Activated naive CD8-positive, alpha-beta T cell treated with anti-CD3 and anti-CD28 coated beads, Interleukin-2, amount 50 U/mL, for 24 hours (primary cell): ENCODE results near the gene ACP4.
"Not testable (repeated sequence)": the region's sequence is repeated elsewhere in the genome, so short reads cannot be mapped to it uniquely, and the experiment has no call there.

Experiments used
- ATAC-seq: fragments of 150-1000 bp; cut with Tn5 transposase; one replicate; pipeline ENCODE4 v1.10.0; 2021
- DNase-seq: peaks from one replicate; pipeline ENCODE4 v3.0.0; 2021
- H3K27ac Mint-ChIP-seq: one replicate; pipeline ENCODE4 v1.8.0; 2021; ENCODE audit warnings: mild to moderate bottlenecking, mixed read lengths
- H3K27me3 Mint-ChIP-seq: one replicate; pipeline ENCODE4 v1.8.0; 2021; ENCODE audit warnings: mixed read lengths
- H3K36me3 Mint-ChIP-seq: one replicate; pipeline ENCODE4 v1.8.0; 2021; ENCODE audit warnings: low read depth, mixed read lengths
- H3K4me1 Mint-ChIP-seq: one replicate; pipeline ENCODE4 v1.8.0; 2021; ENCODE audit warnings: mixed read lengths
- H3K4me3 Mint-ChIP-seq: one replicate; pipeline ENCODE4 v1.8.0; 2021; ENCODE audit warnings: mild to moderate bottlenecking, moderate library complexity, mixed read lengths
- H3K9me3 Mint-ChIP-seq: one replicate; pipeline ENCODE4 v1.8.0; 2021; ENCODE audit warnings: mixed read lengths

ACP4 gene

DNA sequence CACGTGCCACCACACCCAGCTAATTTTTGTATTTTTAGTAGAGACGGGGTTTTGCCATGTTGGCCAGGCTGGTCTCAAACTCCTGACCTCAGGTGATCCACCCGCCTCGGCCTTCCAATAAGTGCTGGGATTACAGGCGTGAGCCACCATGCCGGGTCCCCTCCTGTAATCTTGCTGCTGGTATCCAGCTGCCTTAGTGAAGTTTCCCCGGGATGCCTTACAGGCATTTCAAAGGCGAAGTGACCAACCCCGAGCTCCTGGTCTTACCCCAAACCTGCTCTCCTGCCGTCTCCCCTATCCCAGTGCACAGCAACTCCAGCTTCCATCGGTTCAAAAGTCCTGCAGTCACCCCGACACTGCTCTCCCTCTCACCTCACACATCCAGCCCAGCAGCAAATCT, 23.5 kb upstream of the ACP4 start:
- peaks cover 24% of the 10 kb centered on the region for H3K27me3 Mint-ChIP-seq
- not testable (repeated sequence) for H3K9me3 Mint-ChIP-seq, DNase-seq, H3K4me1 Mint-ChIP-seq, ATAC-seq, H3K36me3 Mint-ChIP-seq, H3K4me3 Mint-ChIP-seq, H3K27ac Mint-ChIP-seq

DNA sequence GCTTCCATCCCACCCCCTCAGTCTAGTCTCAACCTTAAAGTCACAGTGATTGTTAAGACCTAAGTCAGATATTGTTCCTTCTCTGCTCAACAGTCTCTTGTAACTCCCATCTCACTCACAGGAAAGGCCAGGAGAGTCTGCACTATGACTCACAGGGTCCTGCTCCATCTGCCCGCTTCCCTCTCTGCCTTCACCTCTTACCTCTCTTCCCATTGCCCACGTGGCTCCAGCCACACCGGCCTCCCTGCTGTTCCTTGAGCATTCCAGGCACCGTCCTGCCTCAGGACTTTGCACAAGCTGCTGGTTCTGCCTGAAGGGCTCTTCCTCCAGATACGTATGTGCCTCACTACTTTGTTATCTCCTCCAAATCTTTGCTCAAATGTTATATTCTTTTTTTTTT, 23.0 kb upstream of the ACP4 start:
- H3K4me3 Mint-ChIP-seq, H3K27ac Mint-ChIP-seq, H3K36me3 Mint-ChIP-seq, H3K4me1 Mint-ChIP-seq, H3K9me3 Mint-ChIP-seq, DNase-seq, ATAC-seq: not testable (repeated sequence)
- peaks cover 24% of the 10 kb centered on the region for H3K27me3 Mint-ChIP-seq

DNA sequence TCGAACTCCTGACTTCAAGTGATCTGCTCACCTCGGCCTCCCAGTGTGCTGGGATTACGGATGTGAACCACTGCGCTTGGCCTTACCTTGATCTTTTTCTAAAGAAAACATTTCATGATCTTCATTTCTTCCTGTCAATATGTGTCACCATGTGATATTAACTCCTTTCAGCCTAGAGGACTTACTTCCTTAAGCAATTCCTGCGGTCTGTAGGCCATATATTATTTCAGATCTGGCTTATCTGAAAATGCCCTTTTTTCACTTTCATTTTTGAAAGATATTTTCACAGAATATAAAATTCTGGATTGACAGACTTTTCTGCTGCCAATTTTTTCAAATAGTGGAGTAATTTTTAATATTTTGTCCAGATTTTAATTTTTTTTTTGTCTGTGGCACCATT, 21.9 kb upstream of the ACP4 start:
- no peaks in the 10 kb centered on the region for H3K9me3 Mint-ChIP-seq
- peaks cover 22% of the 10 kb centered on the region for H3K27me3 Mint-ChIP-seq
- H3K27ac Mint-ChIP-seq, result no peak overlapping the region
- no peaks in the 10 kb centered on the region for H3K4me1 Mint-ChIP-seq
- H3K4me3 Mint-ChIP-seq, result no peak overlapping the region
- no peaks in the 10 kb centered on the region for H3K36me3 Mint-ChIP-seq
- ATAC-seq (no peak), DNase-seq (no peak)

DNA sequence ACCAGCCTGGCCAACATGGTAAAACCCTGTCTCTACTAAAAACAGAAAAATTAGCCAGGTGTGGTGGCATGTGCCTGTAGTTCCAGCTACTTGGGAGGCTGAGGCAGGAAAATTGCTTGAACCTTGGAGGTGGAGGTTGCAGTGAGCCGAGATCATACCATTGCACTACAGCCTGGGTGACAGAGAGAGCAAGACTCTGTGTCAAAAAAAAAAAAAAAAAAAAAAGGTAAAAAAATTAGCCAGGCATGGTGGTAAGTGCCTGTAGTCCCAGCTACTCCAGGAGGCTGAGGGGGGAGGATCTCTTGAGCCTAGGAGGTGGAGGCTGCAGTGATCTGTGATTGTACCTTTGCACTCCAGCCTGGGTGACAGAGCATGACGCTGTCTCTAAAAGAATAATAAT, 20.1 kb upstream of the ACP4 start, which contains the start of gene GPR32:
Gene GPR32, plus strand, starts transcription at position 301 of the 400 bp plus-strand sequence. CDS start 137 bp downstream, outside the sequence.
- ATAC-seq, H3K4me3 Mint-ChIP-seq, H3K4me1 Mint-ChIP-seq, H3K27ac Mint-ChIP-seq, DNase-seq, H3K9me3 Mint-ChIP-seq, H3K36me3 Mint-ChIP-seq: not testable (repeated sequence)
- H3K27me3 Mint-ChIP-seq, result peaks cover 30% of the 10 kb centered on the region

DNA sequence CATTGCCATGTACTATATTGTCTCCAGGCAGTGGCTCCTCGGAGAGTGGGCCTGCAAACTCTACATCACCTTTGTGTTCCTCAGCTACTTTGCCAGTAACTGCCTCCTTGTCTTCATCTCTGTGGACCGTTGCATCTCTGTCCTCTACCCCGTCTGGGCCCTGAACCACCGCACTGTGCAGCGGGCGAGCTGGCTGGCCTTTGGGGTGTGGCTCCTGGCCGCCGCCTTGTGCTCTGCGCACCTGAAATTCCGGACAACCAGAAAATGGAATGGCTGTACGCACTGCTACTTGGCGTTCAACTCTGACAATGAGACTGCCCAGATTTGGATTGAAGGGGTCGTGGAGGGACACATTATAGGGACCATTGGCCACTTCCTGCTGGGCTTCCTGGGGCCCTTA, 19.3 kb upstream of the ACP4 start:
- Mint-ChIP-seq H3K36me3 (no peaks in the 10 kb centered on the region), H3K27ac (no peak overlapping the region), H3K4me3 (no peak overlapping the region), H3K27me3 (peaks cover 33% of the 10 kb centered on the region), H3K9me3 (no peaks in the 10 kb centered on the region), H3K4me1 (no peaks in the 10 kb centered on the region)
- ATAC-seq (no peak), DNase-seq (no peak)

DNA sequence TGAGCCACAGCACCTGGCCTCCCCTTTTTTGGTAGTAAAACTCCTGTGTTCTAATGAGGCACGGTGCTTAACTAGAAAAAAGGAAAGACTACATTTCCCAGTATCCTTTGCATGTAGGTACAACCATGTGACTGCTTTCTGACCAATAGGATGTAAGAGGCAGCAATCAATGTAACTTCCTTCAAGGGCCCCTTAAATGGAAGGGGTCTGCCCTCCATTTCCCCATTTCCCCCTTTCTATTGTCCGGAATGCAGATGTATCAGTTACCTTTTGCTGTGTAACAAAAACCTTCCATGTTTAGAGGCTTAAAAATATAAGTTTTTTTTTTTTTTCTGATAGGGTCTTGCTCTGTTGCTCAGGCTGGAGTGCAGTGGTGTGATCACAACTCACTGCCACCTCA, 17.7 kb upstream of the ACP4 start:
- no peak overlapping the region for H3K4me3 Mint-ChIP-seq
- no peak for ATAC-seq
- peaks cover 39% of the 10 kb centered on the region for H3K27me3 Mint-ChIP-seq
- no peak for DNase-seq
- no peaks in the 10 kb centered on the region for H3K9me3 Mint-ChIP-seq
- H3K36me3 Mint-ChIP-seq, result no peaks in the 10 kb centered on the region
- H3K27ac Mint-ChIP-seq, result no peak overlapping the region
- H3K4me1 Mint-ChIP-seq, result no peaks in the 10 kb centered on the region

DNA sequence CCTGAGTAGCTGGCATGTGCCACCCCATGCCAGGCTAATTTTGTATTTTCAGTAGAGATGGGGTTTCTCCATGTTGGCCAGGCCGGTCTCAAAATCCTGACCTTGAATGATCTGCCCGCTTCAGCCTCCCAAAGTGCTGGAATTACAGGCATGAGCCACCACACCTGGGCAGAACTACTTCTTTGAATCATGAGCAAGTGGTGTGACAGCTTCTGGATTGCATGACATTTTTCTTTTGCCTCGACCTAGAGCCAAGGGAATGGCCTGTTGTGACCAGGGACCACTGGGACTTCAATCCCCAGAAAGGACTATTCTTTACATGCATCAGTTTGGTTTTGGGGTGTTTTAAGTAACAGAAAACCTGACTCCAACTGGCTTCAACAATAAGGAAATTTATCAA, 17.3 kb upstream of the ACP4 start:
- not testable (repeated sequence) for H3K36me3 Mint-ChIP-seq, H3K4me1 Mint-ChIP-seq, H3K9me3 Mint-ChIP-seq, DNase-seq, ATAC-seq, H3K4me3 Mint-ChIP-seq, H3K27ac Mint-ChIP-seq
- H3K27me3 Mint-ChIP-seq, result peaks cover 41% of the 10 kb centered on the region

DNA sequence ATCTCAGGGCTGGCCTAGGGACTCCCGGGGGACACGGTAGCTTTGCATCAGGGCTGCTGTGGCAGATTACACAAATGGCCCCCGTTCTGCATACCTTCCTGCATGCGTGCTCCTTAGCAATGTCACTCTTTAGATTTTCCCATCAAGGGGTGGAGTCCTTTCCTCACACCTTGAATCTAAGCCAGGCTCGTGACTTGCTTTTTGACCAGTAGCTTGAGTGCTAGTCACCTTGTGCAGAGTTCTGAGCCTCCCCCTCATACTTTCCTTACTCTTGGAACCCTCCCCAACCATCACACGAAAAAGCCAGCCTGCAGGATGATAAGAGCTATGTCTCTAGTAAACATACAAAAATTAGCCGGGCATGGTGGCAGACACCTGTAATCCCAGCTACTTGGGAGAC, 16.8 kb upstream of the ACP4 start:
- not testable (repeated sequence) for H3K27ac Mint-ChIP-seq, H3K4me3 Mint-ChIP-seq, H3K9me3 Mint-ChIP-seq, H3K36me3 Mint-ChIP-seq, ATAC-seq, DNase-seq, H3K4me1 Mint-ChIP-seq
- H3K27me3 Mint-ChIP-seq, result peaks cover 42% of the 10 kb centered on the region

DNA sequence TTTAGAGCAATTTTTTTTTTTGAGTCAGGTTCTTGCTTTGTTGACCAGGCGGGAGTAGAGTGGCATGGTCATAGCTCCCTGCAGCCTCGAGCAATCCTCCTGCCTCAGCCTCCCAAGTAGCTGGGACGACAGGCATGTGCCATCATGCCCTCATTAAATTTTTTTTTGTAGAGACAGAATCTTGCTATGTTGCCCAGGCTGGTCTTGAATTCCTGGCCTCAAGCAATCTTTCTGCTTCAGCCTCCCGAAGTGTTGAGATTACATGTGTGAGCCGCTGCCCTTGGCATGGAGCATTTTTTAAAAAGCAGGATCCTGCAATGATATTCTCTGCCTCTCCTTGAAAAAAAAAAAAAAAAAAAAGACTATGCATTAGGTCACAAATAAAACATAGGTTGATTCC, 14.1 kb upstream of the ACP4 start:
- no peaks in the 10 kb centered on the region for H3K36me3 Mint-ChIP-seq
- H3K4me1 Mint-ChIP-seq, result peaks cover 12% of the 10 kb centered on the region
- H3K27me3 Mint-ChIP-seq, result peaks cover 62% of the 10 kb centered on the region
- ATAC-seq (no peak), DNase-seq (no peak)
- no peak overlapping the region for H3K27ac Mint-ChIP-seq
- H3K9me3 Mint-ChIP-seq, result no peaks in the 10 kb centered on the region
- no peak overlapping the region for H3K4me3 Mint-ChIP-seq

DNA sequence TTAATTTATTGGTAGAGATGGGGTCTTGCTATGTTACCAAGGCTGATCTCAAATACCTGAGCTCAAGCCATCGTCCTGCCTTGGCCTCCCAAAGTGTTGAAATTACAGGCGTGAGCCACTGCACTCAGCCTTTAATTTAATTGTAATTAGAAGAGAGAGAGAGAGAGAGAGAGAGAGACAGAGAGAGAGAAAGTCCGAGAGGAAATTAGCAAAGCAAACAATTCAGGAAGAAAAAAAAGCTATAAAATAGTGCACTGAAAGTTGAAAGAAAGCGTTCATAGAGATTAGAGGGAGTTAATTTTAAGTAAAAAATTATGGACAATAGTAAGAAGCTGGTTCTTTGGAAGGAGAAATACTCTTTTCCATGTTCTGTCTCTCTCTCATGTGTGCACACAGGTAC, 13.0 kb upstream of the ACP4 start:
- no peak overlapping the region for H3K4me3 Mint-ChIP-seq

DNA sequence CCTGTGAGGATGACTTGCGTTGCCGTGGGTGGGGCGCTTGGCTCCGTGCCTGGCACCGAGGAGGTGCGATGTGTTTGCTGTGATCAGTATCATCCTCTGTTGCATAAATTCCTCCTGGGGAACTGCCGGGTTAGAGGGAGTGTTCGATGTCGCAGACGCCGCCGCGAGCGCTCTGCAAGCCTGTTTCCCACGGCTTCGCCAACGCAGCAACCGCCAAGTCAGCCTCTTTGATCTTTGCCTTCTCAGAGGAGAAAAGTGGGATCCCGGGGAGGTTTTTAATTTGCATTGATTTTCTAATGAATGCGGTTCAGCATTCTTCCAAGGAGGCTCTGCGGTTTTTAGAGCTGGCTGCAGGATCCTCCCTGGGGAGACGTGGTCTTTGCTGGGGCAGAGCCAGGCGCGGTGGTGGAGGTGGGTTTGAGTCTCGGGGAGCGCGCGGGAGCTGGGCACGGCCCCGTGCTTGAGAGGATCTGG, 12.3 kb upstream of the ACP4 start:
- Mint-ChIP-seq H3K36me3 (no peaks in the 10 kb centered on the region), H3K27me3 (peaks cover 73% of the 10 kb centered on the region), H3K27ac (no peak overlapping the region), H3K4me1 (peaks cover 12% of the 10 kb centered on the region), H3K9me3 (no peaks in the 10 kb centered on the region), H3K4me3 (no peak overlapping the region)
- ATAC-seq (no peak), DNase-seq (no peak)

More for the DNA sequence above, 13.0 kb upstream of the ACP4 start:
- Mint-ChIP-seq H3K27ac (no peak overlapping the region), H3K27me3 (peaks cover 69% of the 10 kb centered on the region), H3K9me3 (no peaks in the 10 kb centered on the region), H3K4me1 (peaks cover 12% of the 10 kb centered on the region), H3K36me3 (no peaks in the 10 kb centered on the region)
- DNase-seq (no peak), ATAC-seq (no peak)

DNA sequence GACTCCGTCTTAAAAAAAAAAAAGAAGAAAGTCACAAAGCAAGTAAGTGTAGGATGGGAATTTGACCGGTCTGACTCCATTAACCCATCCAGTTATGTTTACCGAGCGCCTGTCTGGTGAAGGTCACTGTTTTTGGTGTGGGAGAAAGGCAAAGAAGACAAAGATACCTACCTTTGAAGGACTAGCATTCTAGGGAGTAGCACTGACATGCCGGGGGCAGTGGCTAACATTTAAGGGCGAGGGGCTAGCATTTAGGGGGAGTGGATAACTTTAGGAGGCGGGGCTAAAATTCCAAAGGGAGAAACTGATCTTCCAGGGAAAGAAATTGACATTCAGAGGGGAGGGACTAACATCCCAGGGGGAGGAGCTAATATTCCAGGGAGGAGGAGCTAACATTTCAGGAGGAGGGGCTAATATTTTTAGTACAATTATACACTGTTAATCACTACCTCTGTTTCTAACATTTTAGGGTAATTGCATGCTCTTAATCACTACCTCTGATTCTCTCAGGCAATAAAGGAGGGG, 11.2 kb upstream of the ACP4 start:
- DNase-seq (no peak), ATAC-seq (no peak)
- Mint-ChIP-seq H3K36me3 (no peaks in the 10 kb centered on the region), H3K27ac (no peak overlapping the region), H3K4me1 (peaks cover 14% of the 10 kb centered on the region), H3K9me3 (no peaks in the 10 kb centered on the region), H3K27me3 (peaks cover 77% of the 10 kb centered on the region), H3K4me3 (no peak overlapping the region)

DNA sequence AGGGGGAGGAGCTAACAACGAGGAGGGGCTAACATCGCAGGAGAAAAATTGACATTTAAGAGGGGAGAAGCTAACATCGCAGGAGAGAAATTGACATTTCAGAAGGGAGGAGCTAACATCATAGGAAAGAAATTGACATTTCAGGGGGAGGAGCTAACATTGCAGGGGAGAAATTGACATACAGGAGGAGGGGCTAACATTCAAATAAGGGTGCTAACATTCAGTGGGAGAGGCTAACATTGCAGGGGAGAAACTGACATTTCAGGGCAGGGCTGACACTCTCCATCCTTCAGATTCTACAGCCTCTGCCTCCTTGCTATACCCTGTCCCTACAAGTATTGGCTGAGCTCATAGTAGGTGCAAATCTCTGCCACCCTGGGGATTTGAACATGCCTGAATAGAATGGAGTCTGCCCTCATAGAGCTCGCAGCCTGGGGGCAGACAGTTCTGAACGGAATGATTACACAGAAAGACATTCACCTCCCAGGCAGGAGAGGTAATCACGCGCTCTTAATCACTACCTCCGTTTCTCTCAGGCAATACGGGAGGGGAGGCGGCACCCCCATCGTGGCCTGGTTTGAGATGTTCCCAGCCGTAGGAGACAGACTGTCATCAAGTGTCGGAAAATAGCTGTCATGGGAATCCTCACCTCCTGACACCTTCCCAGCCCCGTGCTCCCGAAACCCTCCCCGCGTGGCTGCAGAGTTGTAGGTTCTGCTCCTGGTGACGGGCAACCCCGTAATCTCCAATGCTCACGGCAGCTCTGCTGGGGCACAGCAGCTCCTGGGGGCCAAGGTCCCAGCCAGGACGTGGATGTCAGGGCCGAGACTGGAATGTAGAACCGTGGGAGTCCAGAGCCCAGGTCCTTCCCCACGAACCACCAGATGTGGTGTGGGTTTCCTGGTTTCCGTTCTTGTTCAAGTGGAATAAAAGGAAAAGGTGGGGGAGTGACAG, 10.4 kb upstream of the ACP4 start:
- ATAC-seq (peak; percentile 45), DNase-seq (no peak)
- Mint-ChIP-seq H3K27ac (no peak overlapping the region), H3K4me1 (peaks cover 14% of the 10 kb centered on the region), H3K27me3 (peaks cover 72% of the 10 kb centered on the region), H3K36me3 (no peaks in the 10 kb centered on the region), H3K9me3 (no peaks in the 10 kb centered on the region), H3K4me3 (no peak overlapping the region)

DNA sequence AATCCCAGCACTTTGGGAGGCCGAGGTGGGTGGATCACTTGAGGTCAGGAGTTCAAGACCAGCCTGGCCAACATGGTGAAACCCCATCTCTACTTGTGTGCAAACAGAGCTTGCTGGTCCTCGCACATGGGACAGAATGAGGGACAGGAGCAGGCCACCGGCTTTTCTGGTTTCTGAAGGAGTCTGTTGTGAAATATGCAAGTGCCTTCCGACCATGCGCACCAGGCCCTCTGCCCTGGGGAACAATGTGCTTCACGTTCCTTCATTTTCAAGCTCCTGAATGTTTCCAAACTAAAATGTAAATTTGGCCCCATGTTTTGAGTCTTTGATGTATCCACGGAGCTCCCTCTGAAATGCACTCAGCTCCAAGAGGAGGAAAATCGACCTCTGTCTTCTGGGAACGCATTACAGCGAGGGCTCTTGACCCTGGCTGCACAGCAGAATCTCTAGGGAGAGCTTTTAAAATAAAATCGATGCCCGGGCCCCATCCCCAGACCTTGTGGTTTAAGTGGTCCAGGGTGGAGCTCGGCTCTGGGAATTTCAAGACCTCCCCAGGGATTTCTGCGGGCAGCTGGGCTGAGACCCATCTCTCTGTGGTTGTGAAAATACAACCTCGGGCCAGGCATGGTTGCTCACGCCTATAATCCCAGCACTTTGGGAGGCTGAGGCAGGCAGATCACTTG, 9.3 kb upstream of the ACP4 start:
- DNase-seq (no peak), ATAC-seq (no peak)
- Mint-ChIP-seq H3K27ac (no peak overlapping the region), H3K4me3 (no peak overlapping the region), H3K4me1 (peaks cover 14% of the 10 kb centered on the region), H3K9me3 (no peaks in the 10 kb centered on the region), H3K36me3 (no peaks in the 10 kb centered on the region), H3K27me3 (peaks cover 64% of the 10 kb centered on the region)

DNA sequence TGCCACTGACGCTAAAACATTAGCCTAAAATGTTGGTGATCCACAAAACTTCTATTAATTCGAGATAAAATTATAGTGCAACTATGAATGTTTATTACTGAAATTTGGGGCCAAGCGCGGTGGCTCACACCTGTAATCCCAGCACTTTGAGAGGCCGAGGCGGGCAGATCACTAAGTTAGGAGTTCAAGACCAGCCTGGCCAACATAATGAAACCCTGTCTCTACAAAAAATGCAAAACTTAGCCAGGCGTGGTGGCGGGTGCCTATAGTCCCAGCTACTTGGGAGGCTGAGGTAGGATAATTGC, 6.4 kb upstream of the ACP4 start:
- not testable (repeated sequence) for DNase-seq, H3K4me1 Mint-ChIP-seq, H3K9me3 Mint-ChIP-seq, H3K36me3 Mint-ChIP-seq, H3K27ac Mint-ChIP-seq, ATAC-seq, H3K4me3 Mint-ChIP-seq
- peaks cover 37% of the 10 kb centered on the region for H3K27me3 Mint-ChIP-seq
